ENCODE results near the gene KRT82. TPM values are rescaled to one million over a fixed set of nuclear protein-coding genes. Genes with fewer than 3 reads are reported as not detected.

The KRT82 gene
- total RNA-seq, 2 donors from 2014 or later = not detected

DNA sequence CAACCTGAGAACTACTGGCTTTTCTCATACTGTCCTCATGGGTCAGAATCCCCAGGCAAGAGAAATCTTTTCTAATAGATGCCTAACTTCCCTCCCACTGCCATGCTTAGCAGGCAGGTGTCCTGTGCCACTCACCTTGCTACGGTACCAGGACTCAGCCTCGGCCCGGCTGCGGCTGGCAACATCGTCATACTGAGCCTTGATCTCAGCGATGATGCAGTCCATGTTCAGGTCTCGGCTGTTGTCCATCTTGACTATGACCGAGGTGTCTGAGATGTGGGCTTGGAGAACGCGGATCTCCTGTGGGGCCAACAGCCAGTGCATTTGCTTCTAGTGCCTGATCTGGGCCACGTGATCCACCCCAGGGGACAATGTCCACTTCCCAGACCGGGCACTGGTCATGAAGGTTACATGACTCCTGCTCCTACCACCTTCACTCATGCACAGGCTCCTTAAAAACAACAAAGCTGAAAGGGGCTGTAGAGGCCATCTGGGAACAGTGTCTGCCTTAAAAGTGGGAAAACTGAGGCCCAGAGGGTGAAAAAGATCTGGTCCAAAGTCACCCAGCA, 42.9 kb downstream of the KRT82 start:
- TF ChIP-seq, protein P1, sequence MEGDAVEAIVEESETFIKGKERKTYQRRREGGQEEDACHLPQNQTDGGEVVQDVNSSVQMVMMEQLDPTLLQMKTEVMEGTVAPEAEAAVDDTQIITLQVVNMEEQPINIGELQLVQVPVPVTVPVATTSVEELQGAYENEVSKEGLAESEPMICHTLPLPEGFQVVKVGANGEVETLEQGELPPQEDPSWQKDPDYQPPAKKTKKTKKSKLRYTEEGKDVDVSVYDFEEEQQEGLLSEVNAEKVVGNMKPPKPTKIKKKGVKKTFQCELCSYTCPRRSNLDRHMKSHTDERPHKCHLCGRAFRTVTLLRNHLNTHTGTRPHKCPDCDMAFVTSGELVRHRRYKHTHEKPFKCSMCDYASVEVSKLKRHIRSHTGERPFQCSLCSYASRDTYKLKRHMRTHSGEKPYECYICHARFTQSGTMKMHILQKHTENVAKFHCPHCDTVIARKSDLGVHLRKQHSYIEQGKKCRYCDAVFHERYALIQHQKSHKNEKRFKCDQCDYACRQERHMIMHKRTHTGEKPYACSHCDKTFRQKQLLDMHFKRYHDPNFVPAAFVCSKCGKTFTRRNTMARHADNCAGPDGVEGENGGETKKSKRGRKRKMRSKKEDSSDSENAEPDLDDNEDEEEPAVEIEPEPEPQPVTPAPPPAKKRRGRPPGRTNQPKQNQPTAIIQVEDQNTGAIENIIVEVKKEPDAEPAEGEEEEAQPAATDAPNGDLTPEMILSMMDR (IDR thresholded peaks at IDR 0.05) = no peak
- DNase-seq (ENCODE audit: low spot score) = no peak
- ATAC-seq (ENCODE audit: insufficient number of reproducible peaks, low FRiP score, low read depth) = no peak
- Histone ChIP-seq H3K27me3 (replicated peaks; ENCODE audit: insufficient read depth) (no peaks in the 10 kb centered on the region), H3K27ac (no peak overlapping the region), H3K4me3 (no peak overlapping the region), H3K9me3 (no peaks in the 10 kb centered on the region), H3K36me3 (no peaks in the 10 kb centered on the region), H3K4me1 (ENCODE audit: control insufficient read depth in 1 of 2, low read depth in 2 of 2) (no peaks in the 10 kb centered on the region)

DNA sequence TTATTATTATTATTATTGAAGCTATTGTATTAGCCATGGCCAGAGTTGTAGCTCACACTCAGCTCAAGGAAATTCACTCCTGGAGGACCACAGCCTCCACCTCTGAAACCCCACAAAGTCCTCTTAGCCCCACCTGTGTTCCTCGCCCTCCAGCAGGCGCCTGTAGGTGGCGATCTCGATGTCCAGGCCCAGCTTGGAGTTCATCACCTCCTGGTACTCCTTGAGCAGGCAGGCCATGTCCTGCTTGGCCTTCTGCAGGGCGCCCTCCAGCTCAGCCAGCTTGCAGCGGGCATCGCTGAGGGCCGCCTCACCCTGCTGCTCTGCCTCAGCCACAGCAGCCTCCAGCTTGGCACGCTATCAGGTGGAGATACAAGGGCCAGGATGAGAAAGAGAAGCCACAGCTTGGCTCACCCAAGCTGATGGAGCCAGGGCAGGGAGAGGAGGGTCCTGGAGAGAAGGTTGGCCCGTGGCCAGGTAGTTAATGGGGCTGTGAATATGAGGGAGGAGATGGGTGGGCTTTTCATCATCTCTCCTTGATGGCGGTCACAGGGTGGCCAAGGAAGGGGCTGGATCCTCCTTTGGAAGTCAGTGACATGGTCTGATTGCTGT, 43.9 kb downstream of the KRT82 start:
- Histone ChIP-seq H3K27ac (no peak overlapping the region), H3K9me3 (no peaks in the 10 kb centered on the region), H3K4me3 (no peak overlapping the region), H3K27me3 (replicated peaks; ENCODE audit: insufficient read depth) (no peaks in the 10 kb centered on the region), H3K4me1 (ENCODE audit: control insufficient read depth in 1 of 2, low read depth in 2 of 2) (no peaks in the 10 kb centered on the region), H3K36me3 (no peaks in the 10 kb centered on the region)
- TF ChIP-seq, protein P1 (IDR thresholded peaks at IDR 0.05) = no peak
- no peak for DNase-seq (ENCODE audit: low spot score)
- no peak for ATAC-seq (ENCODE audit: insufficient number of reproducible peaks, low FRiP score, low read depth)

DNA sequence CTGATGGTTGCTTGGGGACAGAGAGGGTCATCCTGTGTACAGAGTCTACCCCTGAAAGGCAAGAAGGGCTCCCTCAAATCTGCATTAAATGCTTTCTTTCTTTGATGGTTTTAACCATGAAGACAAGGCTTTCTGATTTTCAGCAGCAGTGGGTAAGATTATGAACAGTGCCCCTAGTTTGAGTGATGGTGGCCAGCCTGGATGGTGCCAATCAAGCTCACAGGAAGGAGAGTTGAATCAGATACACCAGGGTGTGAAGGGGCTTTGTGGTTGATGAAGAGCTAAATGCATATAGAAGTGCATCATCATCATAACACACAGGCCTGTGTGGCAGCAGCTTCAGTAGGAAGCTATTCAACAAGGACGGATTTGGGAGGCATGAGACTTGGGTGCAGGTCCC, 44.6 kb downstream of the KRT82 start:
- ATAC-seq (ENCODE audit: insufficient number of reproducible peaks, low FRiP score, low read depth) = no peak
- no peak overlapping the region for H3K4me3 ChIP-seq
- no peak for DNase-seq (ENCODE audit: low spot score)
- TF ChIP-seq, protein P1 (IDR thresholded peaks at IDR 0.05) = no peak
- H3K27me3 ChIP-seq (replicated peaks; ENCODE audit: insufficient read depth) = no peaks in the 10 kb centered on the region
- H3K4me1 ChIP-seq (ENCODE audit: control insufficient read depth in 1 of 2, low read depth in 2 of 2) = no peaks in the 10 kb centered on the region
- H3K27ac ChIP-seq = no peak overlapping the region
- no peaks in the 10 kb centered on the region for H3K36me3 ChIP-seq
- no peaks in the 10 kb centered on the region for H3K9me3 ChIP-seq

DNA sequence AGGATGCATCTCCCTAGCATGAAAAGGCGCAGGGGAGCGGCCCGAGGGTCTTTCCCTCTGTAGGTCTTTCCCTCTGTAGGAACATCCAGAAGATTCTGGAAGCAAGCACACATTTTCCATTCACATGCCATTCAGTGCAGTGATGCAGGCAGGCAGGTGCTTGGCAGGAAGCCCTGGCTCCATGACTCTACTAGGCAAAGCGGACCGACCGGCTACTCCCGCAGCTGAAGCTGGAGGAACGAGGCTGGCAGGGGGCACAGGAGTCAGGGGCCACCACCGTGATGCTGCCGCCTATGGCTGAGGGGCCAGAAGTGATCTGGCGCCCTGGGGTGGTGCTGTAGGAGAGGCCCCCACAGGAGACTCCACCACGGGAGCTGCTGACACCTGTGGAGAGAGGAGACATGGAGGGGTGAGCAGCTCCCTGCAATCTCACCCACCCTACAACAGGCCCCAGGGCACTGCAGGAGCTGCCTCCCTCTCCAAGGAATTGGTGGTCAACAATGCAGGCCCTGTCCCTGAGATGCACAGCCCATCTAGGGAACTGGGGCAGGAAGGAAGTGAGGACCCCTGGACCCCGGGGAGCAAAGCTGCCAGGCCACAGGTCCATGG, 45.4 kb downstream of the KRT82 start:
- TF ChIP-seq, protein P1 (IDR thresholded peaks at IDR 0.05) = no peak
- no peak for ATAC-seq (ENCODE audit: insufficient number of reproducible peaks, low FRiP score, low read depth)
- Histone ChIP-seq H3K27ac (no peak overlapping the region), H3K9me3 (no peaks in the 10 kb centered on the region), H3K36me3 (no peaks in the 10 kb centered on the region), H3K27me3 (replicated peaks; ENCODE audit: insufficient read depth) (no peaks in the 10 kb centered on the region), H3K4me1 (ENCODE audit: control insufficient read depth in 1 of 2, low read depth in 2 of 2) (no peaks in the 10 kb centered on the region), H3K4me3 (no peak overlapping the region)
- no peak for DNase-seq (ENCODE audit: low spot score)

DNA sequence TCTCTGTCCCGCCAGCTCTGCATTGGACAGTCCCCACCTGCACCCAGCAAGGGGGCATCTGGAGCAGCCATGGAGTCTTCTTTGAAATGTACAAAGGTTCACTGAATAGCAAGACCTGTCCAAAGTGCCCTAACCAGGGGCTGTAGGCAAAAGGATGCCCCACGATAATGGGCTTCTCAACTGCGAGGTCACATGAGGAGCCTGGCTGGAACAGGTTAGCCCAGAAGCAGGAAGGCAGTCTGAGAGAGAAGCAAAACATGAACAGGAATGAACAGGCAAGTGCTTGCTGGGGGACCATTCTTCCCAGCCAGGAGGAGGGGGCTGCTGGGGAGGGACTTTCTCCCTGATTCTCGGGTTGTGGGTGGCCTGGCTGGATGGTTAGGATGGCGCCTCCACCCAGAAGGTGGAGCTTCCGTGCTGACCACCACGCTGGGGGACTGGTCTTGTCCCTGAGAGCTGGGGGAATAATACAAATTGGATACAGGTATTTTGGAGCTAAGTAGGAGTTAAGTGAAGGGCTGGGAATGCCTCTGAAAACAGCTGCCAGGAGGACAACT, 46.0 kb downstream of the KRT82 start:
- no peaks in the 10 kb centered on the region for H3K9me3 ChIP-seq
- no peaks in the 10 kb centered on the region for H3K4me1 ChIP-seq (ENCODE audit: control insufficient read depth in 1 of 2, low read depth in 2 of 2)
- ATAC-seq (ENCODE audit: insufficient number of reproducible peaks, low FRiP score, low read depth) = no peak
- H3K27ac ChIP-seq = no peak overlapping the region
- TF ChIP-seq, protein P1 (IDR thresholded peaks at IDR 0.05) = no peak
- H3K4me3 ChIP-seq = no peak overlapping the region
- no peaks in the 10 kb centered on the region for H3K36me3 ChIP-seq
- no peak for DNase-seq (ENCODE audit: low spot score)
- no peaks in the 10 kb centered on the region for H3K27me3 ChIP-seq (replicated peaks; ENCODE audit: insufficient read depth)

Measured in thoracic aorta (tissue), 2 donors.